HepG2 (cell line): ENCODE data around the gene ZDHHC19. TPM values are rescaled to one million over a fixed set of nuclear protein-coding genes. Genes with fewer than 3 reads are reported as not detected.

ENCODE experiments used
- CC2D1A ChIP-seq: sonication (generic); formaldehyde crosslinking; IDR thresholded peaks from 2 replicates; pipeline ENCODE4 v1.8.1; 2023; ENCODE audit warnings: mild to moderate bottlenecking, missing genetic modification reagents
- HOXA5 ChIP-seq: sonication (generic); formaldehyde crosslinking; IDR thresholded peaks from 2 replicates; pipeline ENCODE4 v1.4.0; 2020; ENCODE audit warnings: missing genetic modification reagents
- JARID2 ChIP-seq: sonication (generic); formaldehyde crosslinking; IDR thresholded peaks from 2 replicates; pipeline ENCODE4 v1.8.1; 2023; ENCODE audit warnings: missing genetic modification reagents, inconsistent platforms; ENCODE audit not compliant: insufficient replicate concordance
- MAFK ChIP-seq, 2 experiments: IDR thresholded peaks in 1 of 2; conservative IDR thresholded peaks in 1 of 2; 2 replicates each; pipeline ENCODE4 v1.6.1; 2011; ENCODE audit warnings: improper control_type of control experiment in 2 of 2, low read length in 2 of 2
- MAZ ChIP-seq, 2 experiments: sonication (generic) in 1 of 2; formaldehyde crosslinking in 1 of 2; IDR thresholded peaks; 2 replicates each; pipeline versions ENCODE4 v1.5.0 to v1.6.1; 2012 to 2020; ENCODE audit warnings: low read depth in 2 of 2, mild to moderate bottlenecking in 2 of 2, borderline replicate concordance in 1 of 2, improper control_type of control experiment in 1 of 2, low read length in 1 of 2, missing genetic modification reagents in 1 of 2, moderate library complexity in 1 of 2
- NCOA2 ChIP-seq: sonication (generic); formaldehyde crosslinking; IDR thresholded peaks from 2 replicates; pipeline ENCODE4 v1.8.0; 2022; ENCODE audit warnings: inconsistent platforms
- NFIB ChIP-seq: sonication (generic); formaldehyde crosslinking; IDR thresholded peaks from 2 replicates; pipeline ENCODE4 v1.9.0; 2021; ENCODE audit warnings: missing genetic modification reagents, mild to moderate bottlenecking, borderline replicate concordance
- PCBP2 ChIP-seq: fragments of 200-400 bp; formaldehyde crosslinking; optimal IDR thresholded peaks from 2 replicates; pipeline ENCODE3; 2018; ENCODE audit warnings: low read length, low read depth; ENCODE audit not compliant: poor library complexity, severe bottlenecking
- TRIM24 ChIP-seq: sonication (generic); formaldehyde crosslinking; IDR thresholded peaks from 2 replicates; pipeline ENCODE4 v1.8.0; 2022; ENCODE audit warnings: mild to moderate bottlenecking, missing genetic modification reagents
- ZNF101 ChIP-seq: sonication (generic); formaldehyde crosslinking; IDR thresholded peaks from 2 replicates; pipeline ENCODE4 v1.4.0; 2020; ENCODE audit warnings: mild to moderate bottlenecking, low read depth, missing genetic modification reagents, borderline replicate concordance
- ZNF260 ChIP-seq: sonication (generic); formaldehyde crosslinking; IDR thresholded peaks from 2 replicates; pipeline ENCODE4 v1.4.0; 2020; ENCODE audit warnings: missing genetic modification reagents, low read depth, mild to moderate bottlenecking, borderline replicate concordance
- ZNF274 ChIP-seq: sonication (generic); formaldehyde crosslinking; IDR thresholded peaks from 2 replicates; pipeline ENCODE4 v1.5.1; 2020; ENCODE audit warnings: mild to moderate bottlenecking, missing genetic modification reagents
- ZNF513 ChIP-seq: sonication (generic); formaldehyde crosslinking; conservative IDR thresholded peaks from 2 replicates; pipeline ENCODE4 v1.5.0; 2020; ENCODE audit warnings: missing genetic modification reagents
- ZNF740 ChIP-seq: sonication (generic); formaldehyde crosslinking; IDR thresholded peaks from 2 replicates; pipeline ENCODE4 v1.4.0; 2020; ENCODE audit warnings: missing genetic modification reagents
- ZSCAN20 ChIP-seq: sonication (generic); formaldehyde crosslinking; IDR thresholded peaks from 2 replicates; pipeline ENCODE4 v1.4.0; 2020; ENCODE audit warnings: missing genetic modification reagents, mild to moderate bottlenecking, borderline replicate concordance
- ZSCAN29 ChIP-seq: sonication (generic); formaldehyde crosslinking; conservative IDR thresholded peaks from 2 replicates; pipeline ENCODE4 v1.4.0; 2020; ENCODE audit warnings: mild to moderate bottlenecking, missing genetic modification reagents
- polyA plus RNA-seq, 8 experiments: library from polyadenylated mRNA; depleted of rRNA in 3 of 8; stranded (reverse) in 7 of 8; unstranded in 1 of 8; fragments of >200 nt; fragmentation: Illumina TruSeq in 4 of 8; extraction: Trizol in 4 of 8; gene quantifications; 2 replicates each; pipeline versions ENCODE4 v1.2.1 to v1.2.3, GENCODE V29; 2011 to 2016; ENCODE audit warnings: low read depth in 4 of 8, missing spikeins in 1 of 8, mixed read lengths in 1 of 8; ENCODE audit not compliant: insufficient read depth in 1 of 8
- total RNA-seq, 5 experiments: library from RNA; depleted of rRNA; stranded (reverse); fragments of >200 nt; fragmentation: Illumina TruSeq; extraction: Trizol; gene quantifications; 2 replicates each; pipeline ENCODE4 v1.2.3, GENCODE V29; 2016; ENCODE audit warnings: low read depth in 1 of 5
- TF ChIP-seq, protein P1 (sequence below): sonication (generic); formaldehyde crosslinking; conservative IDR thresholded peaks from 2 replicates; pipeline ENCODE4 v1.4.0; 2020; ENCODE audit warnings: mild to moderate bottlenecking, missing genetic modification reagents, moderate library complexity
- TF ChIP-seq, protein P2 (sequence below): IDR thresholded peaks from 2 replicates; pipeline ENCODE4 v1.6.1; 2018; ENCODE audit warnings: missing genetic modification reagents, mild to moderate bottlenecking, missing compliant biosample characterization
- TF ChIP-seq, protein P3 (sequence below): sonication (generic); formaldehyde crosslinking; IDR thresholded peaks from 2 replicates; pipeline ENCODE4 v1.8.0; 2023; ENCODE audit warnings: mild to moderate bottlenecking, missing genetic modification reagents

The ZDHHC19 gene
- total and polyA plus RNA-seq, 2 of the 13 experiments (the other 11 are each of a cell fraction or from before 2014, with no cell fraction given): 0.22 to 0.53 TPM

GRCh38 chr3:196227629-196228493 is 16.7 kb upstream of the ZDHHC19 start (continued):
- TF ChIP-seq NFIB (CRISPR knock-in tag) (no peak), MAZ (IDR thresholded peaks at IDR 0.05; ENCODE audit: borderline replicate concordance, low read depth, low read length) (no peak), MAZ (CRISPR knock-in tag; IDR thresholded peaks at IDR 0.05; ENCODE audit: low read depth) (no peak), ZSCAN20 (CRISPR knock-in tag) (no peak), ZNF740 (CRISPR knock-in tag) (no peak), JARID2 (no peak), CC2D1A (CRISPR knock-in tag) (no peak), TRIM24 (CRISPR knock-in tag) (peak; percentile 34; the same call in 1 of the 2 replicates), ZSCAN29 (CRISPR knock-in tag) (no peak), PCBP2 (no peak), ZNF260 (no peak), MAFK (conservative IDR thresholded peaks at IDR 0.05 in 1 of 2, IDR thresholded peaks at IDR 0.05 in 1 of 2; ENCODE audit: low read length in 2 of 2) (no peak), ZNF513 (CRISPR knock-in tag) (no peak), ZNF101 (CRISPR knock-in tag) (no peak), ZNF274 (no peak), NCOA2 (CRISPR knock-in tag) (peak; percentile 51; the same call in 1 of the 2 replicates), HOXA5 (no peak)
- TF ChIP-seq, protein P1, sequence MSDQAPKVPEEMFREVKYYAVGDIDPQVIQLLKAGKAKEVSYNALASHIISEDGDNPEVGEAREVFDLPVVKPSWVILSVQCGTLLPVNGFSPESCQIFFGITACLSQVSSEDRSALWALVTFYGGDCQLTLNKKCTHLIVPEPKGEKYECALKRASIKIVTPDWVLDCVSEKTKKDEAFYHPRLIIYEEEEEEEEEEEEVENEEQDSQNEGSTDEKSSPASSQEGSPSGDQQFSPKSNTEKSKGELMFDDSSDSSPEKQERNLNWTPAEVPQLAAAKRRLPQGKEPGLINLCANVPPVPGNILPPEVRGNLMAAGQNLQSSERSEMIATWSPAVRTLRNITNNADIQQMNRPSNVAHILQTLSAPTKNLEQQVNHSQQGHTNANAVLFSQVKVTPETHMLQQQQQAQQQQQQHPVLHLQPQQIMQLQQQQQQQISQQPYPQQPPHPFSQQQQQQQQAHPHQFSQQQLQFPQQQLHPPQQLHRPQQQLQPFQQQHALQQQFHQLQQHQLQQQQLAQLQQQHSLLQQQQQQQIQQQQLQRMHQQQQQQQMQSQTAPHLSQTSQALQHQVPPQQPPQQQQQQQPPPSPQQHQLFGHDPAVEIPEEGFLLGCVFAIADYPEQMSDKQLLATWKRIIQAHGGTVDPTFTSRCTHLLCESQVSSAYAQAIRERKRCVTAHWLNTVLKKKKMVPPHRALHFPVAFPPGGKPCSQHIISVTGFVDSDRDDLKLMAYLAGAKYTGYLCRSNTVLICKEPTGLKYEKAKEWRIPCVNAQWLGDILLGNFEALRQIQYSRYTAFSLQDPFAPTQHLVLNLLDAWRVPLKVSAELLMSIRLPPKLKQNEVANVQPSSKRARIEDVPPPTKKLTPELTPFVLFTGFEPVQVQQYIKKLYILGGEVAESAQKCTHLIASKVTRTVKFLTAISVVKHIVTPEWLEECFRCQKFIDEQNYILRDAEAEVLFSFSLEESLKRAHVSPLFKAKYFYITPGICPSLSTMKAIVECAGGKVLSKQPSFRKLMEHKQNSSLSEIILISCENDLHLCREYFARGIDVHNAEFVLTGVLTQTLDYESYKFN (CRISPR knock-in tag): peak; percentile 90
- TF ChIP-seq, protein P2, sequence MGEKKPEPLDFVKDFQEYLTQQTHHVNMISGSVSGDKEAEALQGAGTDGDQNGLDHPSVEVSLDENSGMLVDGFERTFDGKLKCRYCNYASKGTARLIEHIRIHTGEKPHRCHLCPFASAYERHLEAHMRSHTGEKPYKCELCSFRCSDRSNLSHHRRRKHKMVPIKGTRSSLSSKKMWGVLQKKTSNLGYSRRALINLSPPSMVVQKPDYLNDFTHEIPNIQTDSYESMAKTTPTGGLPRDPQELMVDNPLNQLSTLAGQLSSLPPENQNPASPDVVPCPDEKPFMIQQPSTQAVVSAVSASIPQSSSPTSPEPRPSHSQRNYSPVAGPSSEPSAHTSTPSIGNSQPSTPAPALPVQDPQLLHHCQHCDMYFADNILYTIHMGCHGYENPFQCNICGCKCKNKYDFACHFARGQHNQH (CRISPR knock-in tag): peak; percentile 75; the same call in 1 of the 2 replicates
- TF ChIP-seq, protein P3, sequence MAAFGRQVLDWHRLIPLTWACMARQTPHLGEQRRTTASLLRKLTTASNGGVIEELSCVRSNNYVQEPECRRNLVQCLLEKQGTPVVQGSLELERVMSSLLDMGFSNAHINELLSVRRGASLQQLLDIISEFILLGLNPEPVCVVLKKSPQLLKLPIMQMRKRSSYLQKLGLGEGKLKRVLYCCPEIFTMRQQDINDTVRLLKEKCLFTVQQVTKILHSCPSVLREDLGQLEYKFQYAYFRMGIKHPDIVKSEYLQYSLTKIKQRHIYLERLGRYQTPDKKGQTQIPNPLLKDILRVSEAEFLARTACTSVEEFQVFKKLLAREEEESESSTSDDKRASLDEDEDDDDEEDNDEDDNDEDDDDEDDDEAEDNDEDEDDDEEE (CRISPR knock-in tag): no peak
